Hindlimb muscle (tissue), 1 donor: ENCODE data around the gene CCBE1. TPM values are rescaled to one million over a fixed set of nuclear protein-coding genes. Genes with fewer than 3 reads are reported as not detected.
"Not testable (repeated sequence)": the region's sequence is repeated elsewhere in the genome, so short reads cannot be mapped to it uniquely, and the experiment has no call there.

Source experiments
- DNase-seq: peaks from one replicate; pipeline ENCODE4 v3.0.0-alpha.2; 2013
- polyA plus RNA-seq: library from polyadenylated mRNA; unstranded; fragments of 120-200 nt; gene quantifications from one replicate; pipeline ENCODE4 v1.2.1, GENCODE V29; 2013; ENCODE audit not compliant: insufficient read length

CCBE1 gene
- polyA plus RNA-seq, 1 donor = 2.0 TPM

GRCh38 chr18:59651071-59651470 is 46.2 kb downstream of the CCBE1 start:
- no peak for DNase-seq

- DNase-seq = no peak
Observed at GRCh38 chr18:59650266-59650820, 46.9 kb downstream of the CCBE1 start.

- no peak for DNase-seq
Observed at GRCh38 chr18:59649591-59649990, 47.6 kb downstream of the CCBE1 start.

- DNase-seq = not testable (repeated sequence)
Observed at GRCh38 chr18:59648469-59648868, 48.8 kb downstream of the CCBE1 start.

GRCh38 chr18:59646963-59647307 is 50.3 kb downstream of the CCBE1 start:
- no peak for DNase-seq

GRCh38 chr18:59646228-59646962 is 50.8 kb downstream of the CCBE1 start:
- no peak for DNase-seq

GRCh38 chr18:59643740-59644139 is 53.5 kb downstream of the CCBE1 start:
- no peak for DNase-seq

- no peak for DNase-seq
Observed at GRCh38 chr18:59640721-59641120, 56.5 kb downstream of the CCBE1 start.

- no peak for DNase-seq
Observed at GRCh38 chr18:59639821-59640220, 57.4 kb downstream of the CCBE1 start.

- no peak for DNase-seq
Observed at GRCh38 chr18:59639136-59639535, 58.1 kb downstream of the CCBE1 start.

GRCh38 chr18:59633961-59634485 is 63.2 kb downstream of the CCBE1 start:
- no peak for DNase-seq

GRCh38 chr18:59633317-59633716 is 63.9 kb downstream of the CCBE1 start:
- DNase-seq = peak; percentile 75

GRCh38 chr18:59631583-59632181 is 65.5 kb downstream of the CCBE1 start:
- DNase-seq = no peak

- no peak for DNase-seq
Observed at GRCh38 chr18:59629894-59630293, 67.3 kb downstream of the CCBE1 start.

- no peak for DNase-seq
Observed at GRCh38 chr18:59628995-59629394, 68.2 kb downstream of the CCBE1 start.

- DNase-seq = no peak
Observed at GRCh38 chr18:59627414-59627813, 69.8 kb downstream of the CCBE1 start.

GRCh38 chr18:59624369-59624765 is 72.9 kb downstream of the CCBE1 start:
- DNase-seq = no peak

- peak; percentile 47 for DNase-seq
Observed at GRCh38 chr18:59623456-59624368, 73.5 kb downstream of the CCBE1 start.

- DNase-seq = no peak
Observed at GRCh38 chr18:59621027-59621426, 76.2 kb downstream of the CCBE1 start.

GRCh38 chr18:59620381-59620780 is 76.8 kb downstream of the CCBE1 start:
- DNase-seq = no peak

- DNase-seq = no peak
Observed at GRCh38 chr18:59619816-59620215, 77.4 kb downstream of the CCBE1 start.

- DNase-seq = no peak
Observed at GRCh38 chr18:59617468-59617932, 79.7 kb downstream of the CCBE1 start.

GRCh38 chr18:59616501-59616900 is 80.7 kb downstream of the CCBE1 start:
- no peak for DNase-seq
